ENCODE results near the gene FKBP1A.

- TF ChIP-seq CTCF (IDR thresholded peaks at IDR 0.05; ENCODE audit: low read depth, low read length), result no peak
- no peak for TF ChIP-seq EZH2phosphoT487 (IDR thresholded peaks at IDR 0.05; ENCODE audit: low read depth)
Observed at GRCh38 chr20:1373036-1373435, 19.8 kb downstream of the FKBP1A start.

Data from OCI-LY3 (cell line).